Stimulated activated naive CD8-positive, alpha-beta T cell treated with anti-CD3 and anti-CD28 coated beads, Interleukin-15, amount 100 ng/mL, for 72 hours (primary cell): ENCODE results near the gene CALN1.
"Not testable (repeated sequence)": the region's sequence is repeated elsewhere in the genome, so short reads cannot be mapped to it uniquely, and the experiment has no call there.

Experiments used
- ATAC-seq: fragments of 150-1000 bp; cut with Tn5 transposase; 2 replicates; pipeline ENCODE4 v1.10.0; 2021; ENCODE audit warnings: mild to moderate bottlenecking, moderate library complexity
- DNase-seq, 2 donors: peaks; one replicate each; pipeline ENCODE4 v3.0.0; 2021 to 2022
- H3K27ac Mint-ChIP-seq, 2 donors: one replicate each; pipeline ENCODE4 v1.8.0; 2022; ENCODE audit warnings: mild to moderate bottlenecking in 2 of 2, mixed read lengths in 2 of 2, moderate library complexity in 2 of 2
- H3K27me3 Mint-ChIP-seq: one replicate; pipeline ENCODE4 v1.8.0; 2022; ENCODE audit warnings: mixed read lengths
- H3K4me1 Mint-ChIP-seq: one replicate; pipeline ENCODE4 v1.8.0; 2022; ENCODE audit warnings: mild to moderate bottlenecking, mixed read lengths
- H3K4me3 Mint-ChIP-seq, 2 donors: one replicate each; pipeline ENCODE4 v1.8.0; 2022; ENCODE audit warnings: mild to moderate bottlenecking in 2 of 2, mixed read lengths in 2 of 2, moderate library complexity in 1 of 2
- H3K9me3 Mint-ChIP-seq, 2 donors: one replicate each; pipeline ENCODE4 v1.8.0; 2022; ENCODE audit warnings: mixed read lengths in 2 of 2

Gene CALN1

DNA sequence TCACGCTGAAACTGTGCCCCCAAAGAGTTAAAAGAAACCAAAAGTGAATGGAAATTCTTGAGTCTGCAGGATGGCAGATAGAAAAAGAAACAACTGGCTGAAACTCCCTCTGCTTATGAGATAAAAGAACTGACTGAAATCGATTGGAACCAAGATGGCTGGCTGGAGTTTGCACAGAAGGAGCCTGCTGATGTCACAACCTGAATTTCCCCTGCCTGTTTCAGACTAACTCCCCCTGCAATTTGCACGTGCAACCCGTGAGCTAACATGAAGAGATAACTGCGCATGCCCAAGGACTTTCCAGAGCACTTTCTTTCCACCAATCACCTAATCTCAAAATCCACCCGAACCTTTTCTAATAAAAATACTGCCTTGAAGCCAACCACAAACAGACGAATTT is 435.5 kb downstream of the CALN1 start:
- Mint-ChIP-seq H3K4me3 (no peak overlapping the region), H3K27ac (peak overlapping the region in 1 of 2 donors; percentile 9), H3K9me3 (peaks cover 0 to 8% of the 10 kb centered on the region in 2 donors), H3K4me1 (peaks cover 7% of the 10 kb centered on the region), H3K27me3 (no peaks in the 10 kb centered on the region)
- DNase-seq (no peak), ATAC-seq (no peak)

DNA sequence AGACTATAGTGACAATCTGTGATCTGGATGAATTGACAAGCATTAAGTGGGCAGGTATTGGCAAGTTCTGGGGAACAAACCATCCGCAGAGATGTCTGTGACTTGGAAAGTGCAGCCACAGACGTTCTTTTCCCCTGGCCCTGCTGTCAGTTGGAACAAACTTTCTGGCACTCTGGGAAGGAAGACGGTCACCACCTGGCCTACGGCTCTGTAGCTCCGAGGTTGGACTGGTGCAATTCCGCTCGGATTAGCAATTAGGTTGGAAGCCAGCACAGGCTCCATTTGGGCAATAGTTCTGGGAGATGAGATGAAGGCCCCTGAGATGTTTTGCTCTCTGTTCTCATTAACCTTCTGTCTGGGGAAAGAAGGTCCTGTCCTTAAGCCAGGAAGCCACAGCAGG is 437.5 kb downstream of the CALN1 start:
- ATAC-seq (no peak), DNase-seq (no peak)
- Mint-ChIP-seq H3K27me3 (no peaks in the 10 kb centered on the region), H3K9me3 (peaks cover 0 to 8% of the 10 kb centered on the region in 2 donors), H3K4me1 (peaks cover 7% of the 10 kb centered on the region), H3K4me3 (no peak overlapping the region), H3K27ac (no peak overlapping the region)

DNA sequence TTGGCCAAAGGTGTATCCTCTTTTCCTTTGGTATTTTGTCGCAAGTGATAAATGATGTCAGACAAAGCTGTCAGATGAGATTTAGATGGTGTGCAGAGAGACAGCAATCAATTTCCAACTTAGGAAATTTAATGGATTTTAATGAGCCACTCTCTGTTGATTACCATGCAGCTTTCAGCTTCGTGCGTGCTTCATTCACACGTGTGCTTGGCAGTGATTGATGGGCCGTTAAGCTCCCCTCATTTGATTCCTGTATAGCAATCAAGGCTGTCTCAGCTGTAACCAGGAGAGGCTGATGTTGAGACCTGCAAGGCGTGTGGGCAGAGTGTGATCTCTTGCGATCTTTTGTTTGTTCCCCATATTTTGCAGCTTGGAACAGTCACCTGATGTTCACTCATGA is 439.6 kb downstream of the CALN1 start:
- DNase-seq (no peak), ATAC-seq (no peak)
- Mint-ChIP-seq H3K27me3 (no peaks in the 10 kb centered on the region), H3K27ac (no peak overlapping the region), H3K4me3 (no peak overlapping the region), H3K9me3 (peaks cover 0 to 8% of the 10 kb centered on the region in 2 donors), H3K4me1 (peaks cover 7% of the 10 kb centered on the region)

DNA sequence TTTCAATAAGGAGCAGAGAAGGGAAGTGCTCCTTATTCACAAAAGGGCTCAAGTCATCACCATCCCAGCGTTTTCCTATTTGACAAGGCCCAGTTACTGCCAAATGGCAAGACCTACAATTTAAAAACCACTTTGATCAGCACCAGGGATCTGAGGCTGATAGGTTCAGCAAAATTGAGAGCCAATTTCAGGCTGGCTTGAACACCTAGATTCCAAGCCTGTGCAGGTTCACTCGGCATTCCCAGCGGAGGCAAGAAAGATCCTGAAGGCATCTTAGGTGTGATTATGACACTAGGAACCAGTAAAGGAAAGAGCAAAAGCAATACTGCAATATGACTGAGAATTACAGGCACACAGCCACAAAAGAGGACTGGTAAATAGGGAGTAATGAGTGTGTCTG is 441.4 kb downstream of the CALN1 start:
- ATAC-seq = no peak

DNA sequence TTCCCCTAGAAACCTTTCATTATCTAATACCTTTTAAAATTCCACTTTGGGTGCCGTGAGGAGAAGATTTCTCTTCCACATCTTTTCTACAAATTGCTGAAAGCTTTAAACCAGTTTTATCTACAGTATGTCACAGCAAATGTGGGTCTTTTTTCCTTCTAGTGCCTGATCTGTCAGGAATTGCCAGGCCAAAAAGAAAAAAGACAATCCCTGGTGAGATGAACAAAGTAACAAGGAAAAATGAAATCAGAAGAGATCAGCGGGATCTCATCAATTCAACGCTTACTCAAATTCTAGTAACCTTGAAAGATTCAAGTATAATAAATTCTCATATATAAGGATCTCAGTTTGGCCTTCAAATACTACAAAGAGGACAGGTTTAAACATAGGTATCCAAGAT is 449.5 kb downstream of the CALN1 start:
- DNase-seq (no peak), ATAC-seq (no peak)
- Mint-ChIP-seq H3K27ac (no peak overlapping the region), H3K4me3 (no peak overlapping the region), H3K9me3 (no peaks in the 10 kb centered on the region), H3K4me1 (no peaks in the 10 kb centered on the region), H3K27me3 (no peaks in the 10 kb centered on the region)

More for the DNA sequence above, 441.4 kb downstream of the CALN1 start:
- H3K27me3 Mint-ChIP-seq = no peaks in the 10 kb centered on the region
- H3K4me1 Mint-ChIP-seq = no peaks in the 10 kb centered on the region
- no peak overlapping the region for H3K4me3 Mint-ChIP-seq
- H3K9me3 Mint-ChIP-seq = no peaks in the 10 kb centered on the region
- H3K27ac Mint-ChIP-seq = no peak overlapping the region
- no peak for DNase-seq

DNA sequence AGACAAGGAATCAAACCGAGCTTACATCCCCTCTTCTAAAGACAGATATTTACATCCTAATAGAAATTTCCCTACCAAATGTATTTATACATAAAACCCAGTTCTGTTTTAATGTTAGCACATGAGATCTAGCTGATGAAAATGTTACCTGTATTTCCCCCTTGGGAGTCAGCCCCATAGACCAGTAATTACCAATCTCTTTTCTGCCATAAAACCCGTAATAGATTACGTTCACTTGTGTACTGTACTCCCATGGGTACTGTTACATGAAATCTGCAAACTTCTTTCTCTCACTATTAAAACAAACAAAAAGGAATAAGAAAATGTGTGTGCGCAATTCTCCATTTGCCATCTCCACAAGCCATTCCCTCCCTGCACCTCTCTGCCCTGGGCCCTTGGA is 450.9 kb downstream of the CALN1 start:
- H3K4me3 Mint-ChIP-seq = no peak overlapping the region
- DNase-seq (no peak), ATAC-seq (no peak)
- no peaks in the 10 kb centered on the region for H3K9me3 Mint-ChIP-seq
- no peaks in the 10 kb centered on the region for H3K27me3 Mint-ChIP-seq
- no peak overlapping the region for H3K27ac Mint-ChIP-seq
- H3K4me1 Mint-ChIP-seq = no peaks in the 10 kb centered on the region

DNA sequence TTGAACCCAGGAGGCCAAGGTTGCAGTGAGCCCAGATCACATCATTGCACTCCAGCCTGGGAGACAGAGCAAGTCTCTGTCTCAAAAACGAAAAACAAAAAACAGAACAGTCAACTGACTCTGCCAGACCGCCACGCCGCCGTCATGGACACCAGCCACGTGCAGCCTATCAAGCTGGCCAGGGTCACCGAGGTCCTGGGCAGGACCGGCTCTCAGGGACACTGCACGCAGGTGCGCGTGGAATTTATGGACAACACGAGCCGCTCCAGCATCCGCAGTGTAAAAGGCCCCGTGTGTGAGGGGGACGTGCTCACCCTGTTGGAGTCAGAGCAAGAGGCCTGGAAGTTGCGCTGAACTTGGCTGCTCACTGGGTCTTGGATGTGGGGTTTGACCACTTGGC is 470.0 kb downstream of the CALN1 start:
- Mint-ChIP-seq H3K4me3 (no peak overlapping the region), H3K9me3 (peaks cover 0 to 11% of the 10 kb centered on the region in 2 donors), H3K27ac (no peak overlapping the region), H3K27me3 (no peaks in the 10 kb centered on the region), H3K4me1 (no peaks in the 10 kb centered on the region)
- ATAC-seq (no peak), DNase-seq (no peak)

DNA sequence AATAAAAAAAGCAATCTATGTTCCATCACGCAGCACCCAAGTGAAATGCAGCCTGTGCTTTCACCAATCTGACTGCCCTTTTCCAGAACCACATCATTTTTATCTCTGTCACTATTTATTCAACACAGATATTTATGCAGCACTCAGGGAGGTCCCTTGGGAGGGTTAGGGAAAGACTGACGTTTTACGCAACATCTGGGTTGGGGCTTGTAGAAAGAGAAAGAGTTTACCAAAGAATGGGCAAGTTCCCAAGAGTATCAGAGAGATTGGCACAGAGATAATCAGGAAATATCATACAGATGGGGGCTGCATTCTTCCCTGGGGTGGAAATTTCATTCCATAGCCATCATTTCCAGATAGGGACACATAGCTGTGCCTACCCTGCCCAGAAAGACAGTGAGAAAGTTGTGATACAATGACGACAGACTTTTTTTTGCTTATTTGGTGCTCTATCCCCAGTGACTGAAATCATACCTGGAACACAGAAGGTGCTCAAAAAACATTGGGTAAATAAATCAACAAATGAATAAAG is 474.2 kb downstream of the CALN1 start:
- DNase-seq (no peak), ATAC-seq (no peak)
- H3K4me3 Mint-ChIP-seq = no peak overlapping the region
- H3K27ac Mint-ChIP-seq = no peak overlapping the region
- no peaks in the 10 kb centered on the region for H3K27me3 Mint-ChIP-seq
- peaks cover 0 to 33% of the 10 kb centered on the region in 2 donors for H3K9me3 Mint-ChIP-seq
- H3K4me1 Mint-ChIP-seq = no peaks in the 10 kb centered on the region

DNA sequence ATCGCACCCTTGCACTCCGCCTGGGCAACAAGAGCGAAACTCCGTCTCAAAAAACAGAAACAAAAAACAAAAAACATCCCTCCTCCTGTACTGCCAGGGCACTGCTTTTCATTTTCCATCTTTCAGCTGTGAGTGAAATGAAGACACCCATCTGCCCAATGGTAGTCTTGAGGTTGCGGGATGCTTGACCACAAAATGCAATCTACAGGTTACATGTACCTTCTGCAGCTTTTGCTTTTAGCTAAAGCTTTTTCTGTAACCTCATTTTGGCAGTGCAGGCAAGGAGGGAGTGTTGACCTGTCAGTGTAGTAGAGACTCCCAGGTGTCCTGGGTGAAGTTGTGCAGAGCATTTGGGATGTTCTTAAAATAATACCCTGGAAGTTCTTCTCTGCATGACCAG is 476.5 kb downstream of the CALN1 start:
- Mint-ChIP-seq H3K4me3 (no peak overlapping the region), H3K27me3 (no peaks in the 10 kb centered on the region), H3K27ac (no peak overlapping the region), H3K4me1 (no peaks in the 10 kb centered on the region), H3K9me3 (peaks cover 0 to 33% of the 10 kb centered on the region in 2 donors)
- DNase-seq (no peak), ATAC-seq (no peak)

DNA sequence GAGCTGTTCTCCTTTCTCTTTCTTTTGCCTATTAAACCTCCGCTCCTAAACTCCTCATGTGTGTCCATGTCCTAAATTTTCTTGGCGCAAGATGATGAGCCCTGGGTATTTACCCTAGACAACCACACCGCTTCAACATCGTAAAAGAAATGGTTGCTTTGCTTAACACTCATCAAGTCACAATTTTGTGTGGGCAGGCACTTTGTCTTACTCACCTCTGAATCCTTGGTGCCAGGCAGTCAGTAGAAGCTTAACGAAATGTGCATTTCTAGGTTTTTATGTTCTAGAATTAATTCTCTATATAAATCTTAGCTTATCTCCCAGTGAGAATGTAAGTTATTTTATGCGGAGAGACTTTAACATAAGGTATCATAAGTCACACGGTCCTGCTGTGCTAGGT is 478.7 kb downstream of the CALN1 start:
- no peak for DNase-seq
- ATAC-seq = no peak
- no peak overlapping the region for H3K4me3 Mint-ChIP-seq
- no peaks in the 10 kb centered on the region for H3K27me3 Mint-ChIP-seq
- peaks cover 0 to 31% of the 10 kb centered on the region in 2 donors for H3K9me3 Mint-ChIP-seq
- no peak overlapping the region for H3K27ac Mint-ChIP-seq
- no peaks in the 10 kb centered on the region for H3K4me1 Mint-ChIP-seq

DNA sequence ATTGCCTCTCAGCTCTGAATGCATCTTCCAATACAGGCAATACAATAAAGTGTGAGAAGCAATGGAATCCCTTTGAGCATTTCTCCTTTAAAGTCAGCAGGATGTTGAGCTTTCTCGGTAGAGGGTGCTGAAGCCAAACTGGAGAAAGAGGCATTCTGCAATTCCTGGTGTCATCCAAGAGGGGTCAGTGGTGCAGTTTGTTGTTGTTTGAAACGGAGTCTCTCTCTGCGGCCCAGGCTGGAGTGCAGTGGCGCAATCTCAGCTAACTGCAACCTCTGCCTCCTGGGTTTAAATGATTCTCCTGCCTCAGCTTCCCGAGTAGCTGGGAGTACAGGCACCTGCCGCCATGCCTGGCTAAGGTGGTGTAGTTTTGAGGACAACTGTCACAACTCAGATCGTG is 486.5 kb downstream of the CALN1 start:
- DNase-seq (no peak), ATAC-seq (no peak)
- Mint-ChIP-seq H3K27ac (no peak overlapping the region), H3K9me3 (peaks cover 16 to 21% of the 10 kb centered on the region in 2 donors), H3K4me3 (no peak overlapping the region), H3K27me3 (no peaks in the 10 kb centered on the region), H3K4me1 (no peaks in the 10 kb centered on the region)

DNA sequence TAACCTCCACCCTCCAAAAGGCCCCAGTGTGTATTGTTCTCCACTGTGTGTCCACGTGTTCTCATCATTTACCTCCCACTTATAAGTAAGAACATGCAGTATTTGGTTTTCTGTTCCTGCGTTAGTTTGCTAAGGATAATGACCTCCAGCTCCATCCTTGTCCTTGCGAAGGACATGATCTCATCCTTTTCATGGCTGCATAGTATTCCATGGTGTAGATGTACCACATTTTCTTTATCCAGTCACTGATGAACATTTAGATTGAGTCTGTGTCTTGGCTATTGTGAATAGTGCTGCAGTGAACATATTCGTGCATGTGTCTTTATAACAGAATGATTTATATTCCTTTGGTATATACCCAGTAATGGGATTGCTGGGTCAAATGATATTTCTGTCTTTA is 497.9 kb downstream of the CALN1 start:
- H3K4me1 Mint-ChIP-seq, H3K4me3 Mint-ChIP-seq, ATAC-seq: not testable (repeated sequence)

DNA sequence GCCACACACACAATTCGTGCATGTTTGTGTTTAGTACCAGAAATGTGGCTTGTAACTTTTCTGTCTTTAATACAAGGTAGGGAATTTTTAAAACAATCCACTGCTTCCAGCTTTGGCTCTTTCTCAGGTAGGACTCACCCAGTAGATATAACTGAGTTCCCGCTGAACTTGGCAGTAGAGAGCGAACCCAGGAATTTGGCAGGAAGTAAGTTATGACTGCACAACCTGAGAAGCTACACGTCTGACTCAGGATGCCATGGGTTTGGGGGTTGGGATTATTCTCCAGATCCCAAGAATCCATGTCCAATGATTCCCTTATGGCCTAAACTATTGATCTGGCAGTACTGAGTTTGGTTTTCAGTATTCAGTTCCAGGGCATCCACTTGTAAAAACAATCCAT is 499.7 kb downstream of the CALN1 start:
- no peak overlapping the region for H3K4me3 Mint-ChIP-seq
- no peaks in the 10 kb centered on the region for H3K4me1 Mint-ChIP-seq
- ATAC-seq (no peak), DNase-seq (no peak)
- H3K27me3 Mint-ChIP-seq = no peaks in the 10 kb centered on the region
- H3K9me3 Mint-ChIP-seq = peaks cover 9 to 21% of the 10 kb centered on the region in 2 donors
- H3K27ac Mint-ChIP-seq = no peak overlapping the region

More for the DNA sequence above, 497.9 kb downstream of the CALN1 start:
- not testable (repeated sequence) for H3K27me3 Mint-ChIP-seq, H3K27ac Mint-ChIP-seq, DNase-seq
- H3K9me3 Mint-ChIP-seq = peaks cover 9 to 21% of the 10 kb centered on the region in 2 donors

DNA sequence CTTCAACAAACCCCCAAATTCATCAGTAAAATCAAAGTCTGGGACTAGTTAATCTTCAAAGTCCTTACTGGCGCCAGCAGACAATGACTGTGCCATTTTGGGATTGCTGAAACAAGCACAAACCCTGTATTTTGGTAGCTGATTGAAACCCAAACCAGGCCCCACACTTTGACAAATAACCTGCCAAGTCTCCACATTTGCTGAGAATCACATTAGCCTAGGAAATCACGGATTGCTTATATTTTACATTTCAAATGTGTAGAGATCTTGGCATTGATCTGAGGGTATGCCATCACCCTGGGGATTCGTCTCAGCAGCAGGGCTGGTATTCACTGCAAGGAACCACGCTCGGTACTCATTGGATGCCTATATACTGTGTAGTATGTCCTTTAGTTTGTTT is 501.1 kb downstream of the CALN1 start:
- H3K27ac Mint-ChIP-seq = no peak overlapping the region
- H3K4me3 Mint-ChIP-seq = no peak overlapping the region
- H3K4me1 Mint-ChIP-seq = no peaks in the 10 kb centered on the region
- no peak for DNase-seq
- no peak for ATAC-seq
- peaks cover 8 to 21% of the 10 kb centered on the region in 2 donors for H3K9me3 Mint-ChIP-seq
- H3K27me3 Mint-ChIP-seq = no peaks in the 10 kb centered on the region

DNA sequence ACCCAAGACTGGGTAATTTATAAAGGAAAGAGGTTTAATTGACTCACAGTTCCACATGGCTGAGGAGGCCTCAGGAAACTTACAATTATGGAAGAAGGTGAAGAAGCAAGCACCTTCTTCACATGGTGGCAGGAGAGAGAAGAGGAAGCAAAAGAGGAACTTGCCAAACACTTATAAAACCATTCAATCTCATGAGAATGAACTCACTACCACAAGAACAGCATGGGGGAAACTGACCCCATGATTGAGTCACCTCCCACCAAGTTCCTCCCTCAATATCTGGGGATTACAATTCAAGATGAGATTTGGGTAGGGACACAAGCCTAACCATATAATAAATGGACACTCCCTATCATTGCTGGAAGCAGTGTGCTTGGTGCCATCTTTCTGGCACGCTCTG is 506.3 kb downstream of the CALN1 start:
- no peak for ATAC-seq
- DNase-seq = no peak
- H3K27me3 Mint-ChIP-seq = no peaks in the 10 kb centered on the region
- no peak overlapping the region for H3K4me3 Mint-ChIP-seq
- no peak overlapping the region for H3K27ac Mint-ChIP-seq
- peaks cover 17 to 24% of the 10 kb centered on the region in 2 donors for H3K9me3 Mint-ChIP-seq
- no peaks in the 10 kb centered on the region for H3K4me1 Mint-ChIP-seq

DNA sequence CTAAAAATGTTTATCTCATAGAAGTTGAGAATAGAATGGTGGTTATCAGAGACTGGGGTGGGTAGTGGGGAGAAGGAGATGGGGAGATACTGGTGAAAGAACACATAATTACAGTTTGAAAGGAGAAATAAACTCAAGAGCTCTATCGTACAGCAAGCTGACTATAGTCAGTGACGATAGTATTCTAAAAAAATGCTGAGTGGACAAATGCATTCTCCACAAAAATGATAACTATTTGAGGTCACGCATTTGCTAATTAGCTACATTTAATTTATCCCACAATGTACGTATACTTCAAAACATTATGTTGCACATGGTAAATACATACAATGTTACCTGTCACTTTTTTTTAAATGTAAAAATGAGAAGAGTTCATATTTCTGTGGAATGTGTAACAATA is 507.7 kb downstream of the CALN1 start:
- no peak for DNase-seq
- ATAC-seq = no peak

DNA sequence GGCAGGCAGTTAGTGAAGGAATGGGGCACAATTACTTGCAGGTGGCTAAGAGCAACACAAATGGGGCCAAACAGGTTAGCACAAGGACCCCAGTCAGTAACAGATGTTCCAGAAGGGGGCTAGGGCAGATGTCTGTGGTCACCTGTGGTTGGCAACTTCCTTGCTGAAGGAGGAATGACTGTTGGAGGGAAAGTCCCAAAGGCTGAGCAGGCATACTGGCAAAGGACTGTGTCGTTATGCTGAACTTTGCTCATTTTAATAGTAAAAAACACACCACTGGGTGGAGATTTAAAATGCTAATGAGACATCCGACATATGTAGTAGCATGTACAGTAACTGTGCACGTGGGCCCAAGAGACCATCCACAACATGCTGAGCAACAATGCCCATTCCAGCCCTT is 511.6 kb downstream of the CALN1 start:
- no peak overlapping the region for H3K27ac Mint-ChIP-seq
- peaks cover 0 to 18% of the 10 kb centered on the region in 2 donors for H3K9me3 Mint-ChIP-seq
- no peaks in the 10 kb centered on the region for H3K27me3 Mint-ChIP-seq
- H3K4me1 Mint-ChIP-seq = no peaks in the 10 kb centered on the region
- H3K4me3 Mint-ChIP-seq = no peak overlapping the region
- DNase-seq (no peak), ATAC-seq (no peak)

More for the DNA sequence above, 507.7 kb downstream of the CALN1 start:
- H3K9me3 Mint-ChIP-seq = peaks cover 7 to 19% of the 10 kb centered on the region in 2 donors
- no peak overlapping the region for H3K27ac Mint-ChIP-seq
- H3K4me3 Mint-ChIP-seq = no peak overlapping the region
- H3K27me3 Mint-ChIP-seq = no peaks in the 10 kb centered on the region
- H3K4me1 Mint-ChIP-seq = no peaks in the 10 kb centered on the region
